Ectodermal cell (in vitro differentiated cells): ENCODE data around the gene RAD51B.

Experiments used
- H3K27ac ChIP-seq: 2 replicates; pipeline ENCODE4 v1.7.0; 2013; ENCODE audit warnings: mild to moderate bottlenecking, low read depth, low read length; ENCODE audit not compliant: insufficient read depth, poor library complexity, severe bottlenecking
- H3K27me3 ChIP-seq: 2 replicates; pipeline ENCODE4 v1.7.0; 2013; ENCODE audit warnings: mild to moderate bottlenecking, low read length; ENCODE audit not compliant: insufficient read depth, control insufficient read depth, poor library complexity, severe bottlenecking
- H3K36me3 ChIP-seq: one replicate; pipeline ENCODE4 v1.7.0; 2013; ENCODE audit warnings: low read length; ENCODE audit not compliant: control insufficient read depth, insufficient read depth
- H3K4me1 ChIP-seq: one replicate; pipeline ENCODE4 v1.7.0; 2013; ENCODE audit warnings: low read length; ENCODE audit not compliant: control insufficient read depth, insufficient read depth
- H3K4me3 ChIP-seq: 2 replicates; pipeline ENCODE4 v1.7.0; 2013; ENCODE audit warnings: low read depth, low read length, control low read depth; ENCODE audit not compliant: insufficient read depth
- H3K9me3 ChIP-seq: 2 replicates; pipeline ENCODE4 v1.7.0; 2013; ENCODE audit warnings: mild to moderate bottlenecking, low read length, moderate library complexity; ENCODE audit not compliant: control insufficient read depth
- WGBS, 2 experiments: methylation state at CpG; one replicate each; pipeline ENCODE4 v1.1.7; 2013; ENCODE audit warnings: missing lambda C conversion rate in 2 of 2; 5-methylcytosine and 5-hydroxymethylcytosine counted together

The RAD51B gene

DNA sequence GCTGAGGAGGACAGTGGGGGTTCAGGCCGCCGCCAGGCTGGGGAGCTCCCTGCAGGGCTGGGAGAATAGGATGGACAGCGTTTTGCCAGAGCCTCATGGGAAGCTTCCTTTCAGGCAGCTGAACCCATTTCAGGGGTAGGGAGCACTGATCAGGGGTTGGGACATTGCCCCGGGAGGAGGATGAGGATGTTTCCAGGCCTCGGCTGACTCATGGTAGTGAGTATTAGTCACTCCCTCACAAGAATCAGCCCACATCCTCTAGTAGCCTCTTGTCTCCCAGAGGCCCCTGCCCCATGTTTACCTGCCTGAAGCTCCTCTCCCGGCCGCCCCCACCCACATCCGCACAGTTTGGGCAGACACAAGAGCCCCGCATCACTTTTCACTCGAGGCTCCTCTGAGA, 883.5 kb downstream of the RAD51B start:
- no peaks in the 10 kb centered on the region for H3K9me3 ChIP-seq
- H3K27ac ChIP-seq: no peak overlapping the region
- no peaks in the 10 kb centered on the region for H3K27me3 ChIP-seq
- no peaks in the 10 kb centered on the region for H3K4me1 ChIP-seq
- H3K36me3 ChIP-seq: no peaks in the 10 kb centered on the region
- 80 to 83% methylated on average over 10 of the region's 10 CpGs for WGBS, 2 experiments
- no peak overlapping the region for H3K4me3 ChIP-seq

DNA sequence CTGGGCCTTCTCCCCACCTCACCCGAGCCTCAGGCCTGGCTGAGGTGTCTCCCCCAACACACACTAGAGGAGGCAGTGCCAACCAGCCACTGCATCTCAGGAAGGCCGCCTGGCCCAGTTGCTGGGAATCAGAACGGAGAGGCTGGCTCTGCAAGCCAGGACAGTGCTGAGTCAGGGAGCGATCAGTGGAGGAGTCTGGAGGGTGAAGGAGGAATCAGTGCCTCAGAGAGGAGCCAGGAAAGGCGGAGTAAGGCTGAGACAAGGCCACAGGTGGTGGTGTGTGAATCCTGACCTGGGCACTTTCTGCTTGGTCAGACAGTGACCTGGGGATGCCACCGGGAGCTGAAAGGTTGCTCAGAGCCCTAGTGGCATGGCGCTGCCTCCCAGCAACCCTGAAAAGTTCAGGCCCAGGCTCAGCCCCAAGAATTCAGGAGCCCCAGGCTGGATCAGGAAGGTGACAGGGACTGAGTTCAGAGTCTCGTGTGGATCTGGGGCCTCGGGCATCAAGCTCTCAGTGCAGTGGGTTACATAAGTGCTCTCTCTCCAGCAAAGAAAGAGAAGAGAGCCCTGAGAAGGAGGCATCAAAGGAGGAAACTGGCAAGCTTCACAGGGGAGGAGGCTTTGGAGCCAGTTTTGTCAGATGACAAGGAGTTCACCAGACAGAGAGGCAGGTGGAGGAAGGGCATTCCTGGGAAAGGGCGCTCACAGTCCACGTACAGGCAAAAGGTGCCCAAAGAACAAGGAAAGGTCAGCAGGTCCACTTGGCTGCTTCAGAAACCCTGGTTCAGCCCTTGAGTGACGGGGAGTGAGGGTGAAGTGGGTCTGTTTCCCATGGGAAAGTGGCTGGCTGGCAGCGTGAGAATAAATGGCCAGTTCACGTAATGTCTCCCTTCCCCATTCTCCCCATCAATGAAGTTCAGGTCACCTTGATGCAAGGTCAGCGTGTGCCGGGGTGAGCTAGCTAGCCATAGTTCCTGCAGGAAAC, 885.4 kb downstream of the RAD51B start:
- no peak overlapping the region for H3K27ac ChIP-seq
- 93 to 95% methylated on average over 16 of the region's 16 CpGs for WGBS, 2 experiments

DNA sequence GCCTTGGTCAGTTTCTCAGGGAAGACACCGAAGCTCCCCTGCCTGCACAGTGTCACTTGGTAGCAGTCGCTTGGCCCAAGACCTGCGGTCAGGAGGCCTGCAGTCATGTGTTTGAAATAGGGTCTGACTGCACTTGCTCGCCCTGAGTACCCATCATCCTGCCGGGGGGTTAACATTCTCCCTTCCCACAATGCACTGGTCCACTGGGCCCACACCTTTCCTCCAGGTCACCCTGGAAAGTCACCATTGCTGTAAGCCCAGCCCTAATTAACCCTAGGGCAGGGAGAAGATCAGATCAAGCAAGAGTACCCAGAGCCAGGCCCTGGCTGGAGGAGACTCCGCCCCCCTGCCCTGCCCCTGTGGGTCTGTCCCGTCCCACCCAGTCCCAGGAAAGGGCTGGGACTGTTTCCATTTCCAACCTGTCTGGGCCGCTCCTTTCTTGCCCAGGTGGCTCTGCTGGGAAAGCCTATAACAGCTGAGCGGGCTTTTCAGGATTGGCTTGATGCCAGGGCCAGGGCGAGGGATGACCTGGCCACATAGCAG, 886.2 kb downstream of the RAD51B start:
- Histone ChIP-seq H3K4me1 (no peaks in the 10 kb centered on the region), H3K27me3 (no peaks in the 10 kb centered on the region), H3K4me3 (no peak overlapping the region), H3K9me3 (no peaks in the 10 kb centered on the region), H3K36me3 (no peaks in the 10 kb centered on the region), H3K27ac (no peak overlapping the region)
- WGBS, 2 experiments: 92 to 93% methylated on average over 10 of the region's 10 CpGs

More for the DNA sequence above, 885.4 kb downstream of the RAD51B start:
- Histone ChIP-seq H3K9me3 (no peaks in the 10 kb centered on the region), H3K4me1 (no peaks in the 10 kb centered on the region), H3K27me3 (no peaks in the 10 kb centered on the region), H3K4me3 (no peak overlapping the region), H3K36me3 (no peaks in the 10 kb centered on the region)

DNA sequence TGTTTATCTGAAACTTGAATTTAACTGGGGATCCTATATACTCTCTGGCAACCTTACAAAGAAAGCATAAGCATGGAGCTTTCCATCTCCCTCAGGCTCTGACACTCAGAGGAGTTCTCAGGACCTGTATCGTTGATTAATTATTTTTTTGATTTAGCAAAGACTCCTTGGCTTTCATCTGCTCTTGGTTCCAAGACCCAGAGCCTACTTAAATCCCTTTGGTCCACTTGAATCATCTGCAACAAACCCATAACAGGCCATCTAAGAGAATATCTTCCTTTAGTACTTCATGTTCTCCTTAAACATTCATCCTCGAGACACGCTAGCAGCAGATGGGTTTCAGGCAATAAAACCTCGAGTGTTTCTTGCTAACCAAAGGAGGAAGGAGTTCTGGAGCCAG, 887.9 kb downstream of the RAD51B start:
- H3K27ac ChIP-seq: no peak overlapping the region
- no peaks in the 10 kb centered on the region for H3K9me3 ChIP-seq
- WGBS, 2 experiments: 95 to 97% methylated on average over 4 of the region's 4 CpGs
- no peaks in the 10 kb centered on the region for H3K27me3 ChIP-seq
- no peaks in the 10 kb centered on the region for H3K36me3 ChIP-seq
- no peaks in the 10 kb centered on the region for H3K4me1 ChIP-seq
- H3K4me3 ChIP-seq: no peak overlapping the region

DNA sequence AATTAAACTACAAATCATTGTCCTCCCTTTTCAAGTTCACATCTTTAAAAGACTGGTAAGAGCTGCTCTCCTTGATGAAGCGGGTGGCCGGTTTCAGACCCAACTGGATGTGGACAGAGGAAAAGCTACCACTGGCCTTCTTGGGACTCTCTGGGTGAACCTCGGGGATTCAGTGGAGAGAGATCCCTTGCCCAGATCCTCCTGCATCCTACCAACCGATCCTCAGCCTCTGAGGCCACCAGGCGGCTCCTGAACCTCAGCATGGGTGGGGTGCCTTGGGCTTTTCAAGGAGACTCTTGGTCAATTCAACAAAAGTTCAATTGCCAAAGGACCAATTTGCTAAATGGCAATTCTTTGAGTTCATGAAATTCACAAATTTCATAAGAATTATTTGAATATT, 888.8 kb downstream of the RAD51B start:
- Histone ChIP-seq H3K4me3 (no peak overlapping the region), H3K27me3 (no peaks in the 10 kb centered on the region), H3K27ac (no peak overlapping the region), H3K36me3 (no peaks in the 10 kb centered on the region), H3K9me3 (no peaks in the 10 kb centered on the region), H3K4me1 (no peaks in the 10 kb centered on the region)
- WGBS, 2 experiments: 76 to 77% methylated on average over 5 of the region's 5 CpGs

DNA sequence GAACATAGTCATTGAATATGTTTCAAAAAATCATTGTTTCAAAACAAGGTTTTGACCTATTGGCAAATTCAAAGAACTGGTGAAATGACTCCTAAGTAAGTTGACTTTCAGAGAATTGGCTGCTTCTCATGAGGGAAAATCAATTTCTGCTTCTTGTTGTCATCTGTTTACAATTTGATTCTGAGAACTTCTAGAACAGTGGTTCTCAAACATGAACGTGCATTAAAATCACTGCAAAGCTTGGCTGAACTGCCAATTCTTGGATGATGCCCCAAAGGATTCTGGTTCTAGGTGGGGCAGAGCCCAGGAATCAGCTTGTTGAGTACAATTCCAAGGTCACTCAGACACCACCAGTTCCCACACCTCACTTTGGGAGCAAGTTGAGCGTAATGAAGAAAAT, 889.4 kb downstream of the RAD51B start:
- no peak overlapping the region for H3K4me3 ChIP-seq
- no peak overlapping the region for H3K27ac ChIP-seq
- H3K9me3 ChIP-seq: no peaks in the 10 kb centered on the region
- H3K4me1 ChIP-seq: no peaks in the 10 kb centered on the region
- WGBS, 2 experiments: 98 to 100% methylated on average over 1 to 2 of the region's 2 CpGs
- H3K27me3 ChIP-seq: no peaks in the 10 kb centered on the region
- H3K36me3 ChIP-seq: no peaks in the 10 kb centered on the region

DNA sequence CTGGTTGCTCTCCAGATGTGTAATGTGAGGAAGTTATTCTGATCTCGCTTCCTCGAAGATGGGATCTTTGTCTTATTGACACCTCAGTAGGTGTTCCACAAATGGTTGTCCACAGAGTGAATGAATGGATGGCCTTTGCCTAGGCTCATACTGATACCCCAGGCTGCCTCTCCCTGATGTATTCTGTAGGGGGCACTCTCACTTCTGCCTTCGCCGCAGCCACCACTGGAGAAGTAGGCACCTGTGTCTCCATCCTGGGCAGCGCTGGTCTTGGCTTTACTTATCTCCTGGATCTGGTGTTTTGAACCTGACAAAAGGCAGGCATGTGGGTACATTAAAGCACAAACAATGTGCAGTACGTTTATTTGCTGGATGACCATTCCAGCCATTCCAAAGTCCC, 891.2 kb downstream of the RAD51B start:
- Histone ChIP-seq H3K27ac (no peak overlapping the region), H3K9me3 (no peaks in the 10 kb centered on the region), H3K4me3 (no peak overlapping the region), H3K27me3 (no peaks in the 10 kb centered on the region), H3K4me1 (no peaks in the 10 kb centered on the region), H3K36me3 (no peaks in the 10 kb centered on the region)
- WGBS, 2 experiments: 91 to 93% methylated on average over 6 of the region's 6 CpGs

DNA sequence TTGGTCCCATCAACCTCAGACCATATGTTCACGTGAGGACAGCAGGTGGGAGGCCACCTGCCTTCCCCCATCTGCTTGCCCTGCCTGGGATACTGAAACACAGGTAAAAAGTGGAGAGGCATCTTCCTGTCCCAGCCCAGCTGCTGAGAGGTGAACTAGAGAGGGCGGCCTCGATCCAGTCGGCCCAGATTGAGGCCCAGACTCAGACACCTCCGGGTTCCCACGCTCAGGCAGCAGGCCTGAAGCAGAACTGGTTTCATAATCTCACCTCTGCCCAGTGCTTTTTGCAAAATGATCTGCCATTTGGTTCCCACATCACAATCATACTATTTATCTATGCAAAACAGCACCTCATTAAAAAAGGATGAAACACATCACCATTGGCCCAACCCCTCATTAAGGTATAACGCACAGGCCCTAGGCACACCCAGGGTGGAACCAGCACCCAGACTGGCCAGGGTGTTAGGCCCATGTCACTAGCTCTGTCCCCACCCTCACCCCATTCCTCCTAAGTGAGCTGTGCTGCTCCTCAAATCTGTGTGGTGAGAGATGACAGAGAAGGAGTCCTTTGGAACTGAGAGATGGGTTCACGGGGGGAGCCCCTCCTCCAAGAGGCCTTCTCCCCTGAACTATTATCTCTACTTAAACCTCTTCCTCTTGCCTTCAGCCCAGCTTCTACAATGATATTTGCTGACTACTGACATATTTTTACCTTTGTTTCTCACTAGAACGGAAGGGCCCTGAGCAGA, 892.2 kb downstream of the RAD51B start:
- no peaks in the 10 kb centered on the region for H3K36me3 ChIP-seq
- H3K27ac ChIP-seq: no peak overlapping the region
- H3K4me1 ChIP-seq: no peaks in the 10 kb centered on the region
- no peak overlapping the region for H3K4me3 ChIP-seq
- H3K9me3 ChIP-seq: no peaks in the 10 kb centered on the region
- 93 to 94% methylated on average over 9 of the region's 9 CpGs for WGBS, 2 experiments
- no peaks in the 10 kb centered on the region for H3K27me3 ChIP-seq

DNA sequence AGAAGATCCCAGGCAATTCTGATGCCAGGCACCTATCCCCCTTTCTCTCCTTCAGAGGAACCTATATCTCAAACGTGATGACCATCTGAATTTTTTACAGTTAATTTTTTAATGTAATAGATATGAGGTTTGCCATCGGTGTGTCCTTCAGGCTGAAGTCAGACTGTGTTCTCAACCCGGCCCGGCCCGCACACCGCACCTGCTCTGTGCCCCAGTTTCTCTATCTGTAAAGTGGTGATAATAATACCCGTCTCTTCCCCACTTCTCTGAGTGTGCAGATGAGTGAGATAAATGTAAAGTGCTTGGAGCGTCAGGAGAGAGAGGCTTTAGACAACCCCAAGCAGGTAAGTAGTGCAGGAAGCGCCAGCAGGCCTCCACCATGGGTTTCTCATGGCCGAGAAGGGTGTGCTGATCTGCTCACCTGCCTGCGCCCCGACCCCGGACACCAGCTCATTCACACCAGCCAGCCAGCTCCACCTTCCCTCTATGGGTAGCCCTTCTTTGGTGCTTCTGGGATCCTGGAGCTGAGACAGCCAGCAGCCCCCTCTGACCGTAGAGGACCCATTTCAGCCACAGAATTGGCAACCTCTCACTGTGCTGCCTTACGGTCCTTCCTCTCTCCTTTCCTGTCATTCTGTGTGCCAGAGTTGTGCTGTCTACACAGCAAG, 893.3 kb downstream of the RAD51B start:
- H3K27me3 ChIP-seq: no peaks in the 10 kb centered on the region
- no peaks in the 10 kb centered on the region for H3K4me1 ChIP-seq
- no peak overlapping the region for H3K27ac ChIP-seq
- no peak overlapping the region for H3K4me3 ChIP-seq
- H3K9me3 ChIP-seq: no peaks in the 10 kb centered on the region
- 90 to 93% methylated on average over 15 of the region's 15 CpGs for WGBS, 2 experiments
- H3K36me3 ChIP-seq: no peaks in the 10 kb centered on the region

DNA sequence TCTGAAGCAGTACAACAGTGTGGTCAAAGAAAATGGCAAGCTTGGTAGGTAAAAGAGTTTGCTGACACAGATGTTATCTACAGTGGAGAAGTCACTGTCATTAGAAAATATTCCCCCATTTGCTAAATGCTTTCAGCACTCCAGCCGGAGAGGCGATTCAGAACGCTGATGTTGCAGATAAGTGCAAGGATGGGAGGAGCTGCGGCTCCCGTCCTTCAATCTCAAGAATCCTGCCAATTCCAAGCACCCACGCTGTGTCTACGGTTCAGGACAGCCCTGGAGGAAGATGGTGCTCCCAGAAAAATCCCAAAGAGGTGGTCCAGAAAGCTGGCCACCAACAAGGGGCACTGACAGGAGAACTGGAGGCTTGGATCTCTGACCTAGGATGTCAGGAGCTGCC, 894.2 kb downstream of the RAD51B start:
- Histone ChIP-seq H3K27ac (no peak overlapping the region), H3K27me3 (no peaks in the 10 kb centered on the region), H3K9me3 (no peaks in the 10 kb centered on the region), H3K36me3 (no peaks in the 10 kb centered on the region), H3K4me1 (no peaks in the 10 kb centered on the region), H3K4me3 (no peak overlapping the region)
- WGBS, 2 experiments: 89 to 92% methylated on average over 7 of the region's 7 CpGs
